ENCODE results near the gene KCNAB2.

DNA sequence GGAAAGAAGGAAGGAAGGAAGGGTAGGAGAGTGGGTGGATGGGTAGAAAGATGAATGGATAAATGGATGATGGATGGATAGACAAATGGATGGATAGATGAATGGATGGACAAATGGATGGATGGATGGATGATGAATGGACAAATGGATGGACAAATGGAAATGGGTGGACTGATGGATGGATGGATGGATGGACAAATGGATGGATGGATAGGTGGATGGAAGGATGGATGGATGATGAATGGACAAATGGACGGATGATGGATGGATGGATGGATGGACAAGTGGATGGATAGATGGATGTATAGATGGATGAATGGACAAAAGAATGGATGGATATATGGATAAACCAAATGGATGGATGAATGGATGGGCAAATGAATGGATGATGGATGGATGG lies 103.9 kb downstream of the KCNAB2 start:
- TF ChIP-seq POLR2A (IDR thresholded peaks at IDR 0.05; ENCODE audit: low read depth, low read length): no peak
- no peak for TF ChIP-seq POLR2AphosphoS5 (IDR thresholded peaks at IDR 0.05; ENCODE audit: low read depth, low read length)
- TF ChIP-seq TAF1 (IDR thresholded peaks at IDR 0.05; ENCODE audit: borderline replicate concordance, low read depth, low read length): no peak

Measured in GM12892 (cell line).